ENCODE results near the gene ERN1.

ERN1 gene

DNA sequence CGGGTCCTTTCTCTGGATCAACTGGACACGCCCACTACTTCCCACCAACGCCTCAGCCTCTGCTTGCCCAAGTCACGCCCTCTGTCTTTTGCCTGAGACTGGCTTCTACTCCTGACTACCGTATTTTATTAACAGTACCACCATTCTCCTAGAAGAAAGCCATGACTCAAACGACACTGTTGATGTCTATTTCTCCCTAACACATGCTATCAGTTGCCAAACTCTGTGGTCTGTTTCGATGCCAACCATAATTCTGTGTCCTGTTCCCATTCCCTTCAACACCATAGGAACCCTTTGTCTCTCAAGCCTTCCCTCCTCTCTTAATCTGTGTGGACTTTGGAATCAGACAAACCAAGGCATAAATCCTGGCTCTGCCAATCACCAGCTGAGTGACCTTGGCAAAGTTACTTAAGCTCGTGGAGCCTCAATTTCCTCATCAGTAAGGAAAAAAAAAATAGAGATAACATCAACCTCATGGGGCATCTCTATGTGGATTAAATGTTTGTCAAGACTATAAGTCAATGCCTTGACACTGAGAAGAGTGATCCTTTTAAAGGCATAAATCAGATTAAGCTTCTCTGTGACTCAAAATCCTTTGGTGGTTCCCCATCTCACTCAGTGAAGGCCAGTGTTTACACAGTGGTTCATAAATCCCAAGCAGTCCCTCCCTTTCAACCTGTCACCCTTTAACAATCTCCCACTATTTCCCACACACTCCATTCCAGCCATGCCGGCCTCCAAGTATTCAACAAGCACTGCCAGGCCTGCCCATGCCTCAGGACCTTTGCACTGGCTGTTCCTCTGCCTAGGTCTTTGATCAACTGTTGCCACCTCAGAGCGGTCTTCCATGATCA is 45.6 kb downstream of the ERN1 start:
- DNase-seq (ENCODE audit: low spot score): peak; percentile 48

DNA sequence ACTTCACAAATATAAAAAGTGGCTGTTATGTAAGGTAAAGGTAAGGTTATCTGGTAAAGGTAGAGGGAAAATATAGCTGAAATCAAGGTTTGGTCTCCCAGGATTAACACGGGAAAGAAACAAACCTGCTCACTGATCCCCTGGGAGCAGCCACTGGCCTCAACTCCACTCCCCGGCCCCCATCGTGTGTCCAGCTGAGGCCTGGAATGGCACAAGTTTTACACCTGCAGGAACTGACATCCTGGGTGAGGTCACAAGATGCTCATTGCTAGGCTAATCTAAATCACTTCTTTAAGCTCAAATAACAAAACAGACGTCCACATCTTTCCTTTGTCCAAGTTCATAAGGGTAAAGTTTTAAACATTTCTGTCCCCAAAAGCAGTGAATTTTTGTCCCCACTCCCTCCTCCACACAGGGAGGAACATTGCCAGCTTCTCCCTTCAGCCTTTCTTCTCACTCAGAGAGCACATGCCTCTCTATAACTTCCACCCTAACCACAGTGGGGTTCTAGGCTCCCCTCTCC is 46.3 kb downstream of the ERN1 start:
- DNase-seq (ENCODE audit: low spot score): no peak

DNA sequence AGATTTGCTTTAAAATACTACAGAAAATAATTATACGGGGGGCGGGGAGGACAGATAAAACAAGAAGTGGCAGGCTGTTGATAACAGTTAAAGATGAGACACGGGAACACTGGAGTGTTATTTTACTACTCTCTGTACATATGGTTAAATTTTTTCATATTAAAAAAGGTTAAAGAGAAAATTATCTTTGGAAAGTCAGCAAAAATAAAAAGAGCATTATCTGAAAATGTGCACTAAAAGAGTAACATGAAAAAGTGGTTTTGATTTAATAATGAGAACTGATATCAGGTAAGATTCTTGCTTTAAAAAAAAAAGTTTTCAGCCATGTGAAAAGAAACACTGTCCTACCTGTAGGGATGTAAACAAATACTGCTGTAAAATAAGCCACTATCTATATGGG is 46.9 kb downstream of the ERN1 start:
- no peak for DNase-seq (ENCODE audit: low spot score)

DNA sequence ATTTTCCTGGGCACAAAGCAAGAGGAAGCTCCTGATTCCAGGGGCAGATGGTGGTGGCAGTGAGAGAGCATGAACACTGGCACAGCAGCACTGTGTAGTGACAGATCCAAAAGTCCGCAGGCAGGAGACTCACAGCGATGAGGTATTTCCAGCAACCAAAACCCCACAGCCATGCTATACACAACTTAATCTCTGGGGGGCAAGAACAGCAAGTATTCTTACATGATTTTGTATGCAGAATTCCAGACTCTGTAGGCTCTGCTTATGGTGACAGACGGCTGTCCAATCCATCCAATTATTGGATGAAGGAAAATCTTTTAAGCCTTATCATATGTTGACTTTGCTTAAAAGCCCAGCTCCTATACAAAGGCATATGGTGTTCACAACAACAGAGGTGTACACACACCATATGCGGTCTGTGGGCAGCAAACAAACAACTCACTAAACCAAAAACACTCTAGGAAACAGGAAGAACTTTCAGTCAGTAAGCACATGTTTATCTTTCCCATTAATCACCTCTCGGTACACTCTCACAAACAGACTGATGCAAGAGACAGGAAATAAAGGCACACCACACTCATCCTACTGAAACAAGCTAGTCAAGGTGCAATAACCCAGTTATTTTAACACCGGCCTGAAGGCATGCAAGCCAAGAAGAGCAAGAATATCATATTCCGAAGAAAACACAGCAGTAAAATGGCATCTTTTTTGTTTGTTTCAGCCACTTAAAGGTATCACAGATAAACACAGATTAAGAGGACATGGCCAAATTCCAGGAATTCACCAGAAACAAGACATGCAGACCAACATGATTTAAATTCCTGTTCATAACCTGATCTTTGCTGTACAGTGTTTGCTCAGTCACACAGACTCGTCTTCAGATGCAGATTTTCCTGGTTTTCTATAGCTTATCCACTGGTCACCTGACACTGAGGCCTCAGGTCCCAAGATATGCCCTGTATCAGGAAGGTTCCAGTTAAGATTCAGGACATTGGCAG is 47.8 kb downstream of the ERN1 start:
- DNase-seq (ENCODE audit: low spot score): peak; percentile 37

DNA sequence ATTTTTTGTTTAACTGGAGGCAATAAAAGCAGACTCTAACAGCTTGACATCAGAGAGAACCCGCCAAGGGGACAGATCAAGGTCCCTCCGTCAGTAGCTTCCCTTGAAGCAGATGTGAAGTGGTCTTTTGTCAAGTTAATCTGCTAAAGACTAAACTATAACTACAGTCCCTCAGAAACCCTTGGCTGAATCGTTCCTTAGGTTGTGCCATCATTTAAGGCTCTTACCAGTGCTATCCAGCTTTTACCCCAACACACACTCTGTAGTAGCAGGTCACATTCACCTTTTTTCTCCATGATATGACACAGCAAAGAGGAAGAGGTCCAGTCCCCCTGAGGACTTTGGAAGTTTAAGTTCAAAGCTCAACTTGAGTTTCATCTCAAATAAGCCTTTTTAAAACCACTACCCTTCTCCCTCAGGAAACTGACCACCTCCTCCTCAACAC is 49.7 kb downstream of the ERN1 start:
- no peak for DNase-seq (ENCODE audit: low spot score)

DNA sequence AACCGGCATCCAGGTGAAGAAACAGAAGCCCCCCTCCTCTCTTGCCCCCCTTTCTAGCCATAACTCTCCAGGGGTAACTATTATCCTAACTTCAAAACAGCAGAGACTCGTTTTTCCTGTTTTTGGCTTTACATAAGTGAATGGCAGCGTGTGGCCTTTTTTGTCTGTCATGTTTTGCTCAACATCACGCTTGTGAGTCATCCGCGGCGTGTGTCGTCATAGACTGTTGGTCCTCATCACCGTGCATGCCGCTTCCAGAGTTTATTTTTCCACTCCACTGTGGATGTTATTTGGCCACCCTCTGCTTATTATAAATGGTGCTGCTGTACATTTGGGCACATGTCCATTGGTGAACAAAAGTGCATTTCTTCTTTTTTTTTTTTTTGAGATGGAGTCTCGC is 52.6 kb downstream of the ERN1 start:
- DNase-seq (ENCODE audit: low spot score): no peak

DNA sequence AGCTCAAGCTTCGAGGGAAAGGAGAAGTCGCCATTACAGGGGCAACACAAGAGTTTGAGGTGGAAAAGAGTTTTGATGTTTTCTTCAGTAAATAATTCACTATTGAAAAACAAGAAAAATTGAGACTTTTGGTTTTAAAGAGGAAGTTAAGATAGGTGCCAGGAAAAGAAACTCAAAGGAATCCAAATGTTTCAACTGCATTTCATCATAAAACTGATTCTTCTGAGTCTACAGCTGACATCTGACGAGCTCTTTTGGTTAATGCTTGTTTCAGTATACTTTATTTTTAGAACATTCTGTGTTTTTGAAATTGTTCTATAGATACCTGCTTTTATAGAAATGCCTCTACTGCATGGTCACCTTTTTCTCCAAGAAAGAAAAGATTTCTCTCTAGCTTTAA is 54.0 kb downstream of the ERN1 start:
- DNase-seq (ENCODE audit: low spot score): no peak

DNA sequence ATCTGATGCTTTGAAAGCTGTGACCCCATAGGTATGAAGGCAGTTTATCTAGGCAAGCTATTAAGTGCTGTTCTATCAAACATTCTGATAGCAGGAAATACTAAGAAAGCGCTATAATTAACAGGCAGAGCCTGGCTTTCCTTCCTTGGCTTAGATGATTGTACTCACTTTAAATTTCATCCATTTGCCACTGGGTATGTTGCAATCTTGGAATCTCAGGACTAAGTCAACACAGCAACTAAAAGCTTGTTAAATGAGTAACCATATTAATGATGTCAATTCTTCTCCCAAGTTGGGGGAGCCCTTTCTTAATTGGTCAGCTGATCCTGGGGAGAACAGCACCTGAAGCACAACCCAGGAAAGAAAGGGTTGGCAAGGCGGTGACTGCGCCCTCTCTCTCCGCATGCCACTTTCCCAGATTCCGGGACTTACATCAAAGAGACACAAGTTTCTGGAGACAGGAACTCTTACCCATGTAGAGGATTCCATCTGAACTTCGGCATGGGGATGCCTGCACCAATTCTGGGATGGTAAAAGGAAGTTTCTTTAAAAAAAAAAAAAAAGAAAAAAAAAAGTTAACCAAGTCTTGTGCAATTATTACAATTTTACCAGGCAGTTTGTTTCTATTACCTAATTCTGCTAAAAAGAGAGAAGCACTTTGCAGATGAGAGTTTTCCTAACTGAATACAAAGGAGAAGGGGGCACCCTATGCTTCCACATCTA is 55.1 kb downstream of the ERN1 start:
- peak; percentile 62 for DNase-seq (ENCODE audit: low spot score)

DNA sequence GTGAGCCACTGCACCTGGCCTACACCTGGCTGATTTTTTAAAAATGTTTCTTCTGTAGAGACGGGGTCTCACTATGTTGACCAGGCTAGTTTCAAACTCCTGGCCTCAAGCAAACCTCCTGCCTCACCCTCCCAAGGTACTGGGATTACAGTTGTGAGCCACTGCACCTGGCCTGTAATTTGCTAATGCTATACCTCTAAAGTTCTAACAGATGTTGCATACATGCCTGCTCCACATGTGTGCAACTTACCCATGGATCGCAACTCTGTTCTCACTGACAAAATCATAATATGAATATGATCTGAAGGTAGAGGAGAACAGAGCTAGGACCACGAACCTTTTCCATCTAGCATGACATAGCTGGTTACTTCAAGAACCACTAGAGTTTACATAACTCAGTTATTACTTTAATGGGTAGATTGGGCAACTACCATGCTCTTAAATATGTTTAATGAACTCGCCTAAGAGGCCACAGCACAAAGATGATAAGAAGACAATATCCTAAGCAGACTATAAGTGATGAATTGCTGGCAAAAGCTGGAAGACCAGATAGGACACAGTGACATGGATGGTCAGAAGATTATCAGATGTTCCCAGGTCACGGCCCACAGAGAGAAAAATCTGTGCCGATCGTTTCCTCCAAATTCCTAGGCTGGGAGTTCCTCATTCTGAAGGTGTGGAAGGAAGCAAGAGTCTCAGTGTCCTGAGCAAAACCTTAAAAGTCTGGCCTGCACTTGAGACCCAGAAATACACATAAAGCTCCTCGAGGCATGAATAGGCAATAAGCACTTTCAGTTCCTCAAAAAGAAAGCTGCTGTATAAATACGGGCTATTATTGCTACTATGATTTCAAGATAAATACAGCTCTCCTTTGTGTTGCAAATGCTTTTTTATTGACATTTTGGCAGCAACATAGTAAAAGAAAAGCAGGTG is 55.9 kb downstream of the ERN1 start:
- DNase-seq (ENCODE audit: low spot score): no peak

DNA sequence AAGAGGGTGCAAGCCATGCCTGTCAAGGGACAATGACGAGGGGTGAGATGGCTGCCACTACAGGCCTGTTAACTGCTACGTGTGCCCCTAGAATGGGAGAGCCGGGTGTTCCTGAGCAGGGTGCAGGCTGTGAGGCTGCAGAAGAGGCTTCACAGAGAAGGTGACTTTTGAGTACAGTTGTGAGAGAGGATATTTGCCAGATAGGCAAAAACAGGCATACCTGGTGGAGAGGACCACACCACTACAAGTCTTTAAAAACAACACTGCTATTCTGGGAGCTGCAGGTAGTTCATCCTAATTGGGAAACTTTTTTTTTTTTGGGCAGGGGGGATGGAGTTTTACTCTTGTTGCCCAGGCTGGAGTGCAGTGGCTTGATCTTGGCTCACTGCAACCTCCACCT is 58.8 kb downstream of the ERN1 start:
- no peak for DNase-seq (ENCODE audit: low spot score)

DNA sequence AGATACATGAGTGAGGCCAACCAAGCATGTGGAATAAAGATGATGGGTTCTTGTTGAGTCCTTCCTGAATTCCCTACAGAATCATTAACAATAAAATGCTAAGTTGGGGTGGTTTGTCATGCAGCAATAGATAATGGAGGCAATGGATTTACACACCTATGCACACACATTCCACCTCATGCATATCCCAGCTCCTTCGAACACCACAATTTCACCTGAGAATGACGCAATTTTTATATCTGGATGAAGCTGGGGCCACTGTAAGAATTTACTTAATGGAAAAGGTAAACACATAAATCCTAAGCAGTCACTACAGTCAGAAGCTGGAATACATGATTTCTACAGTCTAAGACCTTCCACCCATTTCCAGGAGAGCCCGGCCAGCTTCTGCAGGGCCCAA is 59.7 kb downstream of the ERN1 start:
- DNase-seq (ENCODE audit: low spot score): no peak

DNA sequence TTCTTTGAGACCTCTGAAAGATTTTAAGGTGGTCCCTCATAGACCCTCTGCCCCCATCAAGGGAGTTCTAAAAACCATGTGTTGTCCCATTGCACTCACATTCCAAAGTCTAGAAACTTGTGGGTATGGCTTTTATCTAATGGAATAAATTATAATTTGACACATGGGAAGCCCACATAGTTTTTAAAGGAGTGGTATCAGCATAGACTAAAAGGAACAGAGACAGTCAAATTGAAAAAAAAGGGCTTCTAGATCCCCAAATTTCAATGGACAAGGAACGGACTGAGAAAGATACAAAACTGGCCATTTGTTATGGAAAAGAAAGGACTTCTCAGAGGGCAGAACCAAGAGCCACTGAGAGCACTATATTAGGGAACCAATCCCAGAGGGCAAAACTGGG is 60.8 kb downstream of the ERN1 start:
- no peak for DNase-seq (ENCODE audit: low spot score)

DNA sequence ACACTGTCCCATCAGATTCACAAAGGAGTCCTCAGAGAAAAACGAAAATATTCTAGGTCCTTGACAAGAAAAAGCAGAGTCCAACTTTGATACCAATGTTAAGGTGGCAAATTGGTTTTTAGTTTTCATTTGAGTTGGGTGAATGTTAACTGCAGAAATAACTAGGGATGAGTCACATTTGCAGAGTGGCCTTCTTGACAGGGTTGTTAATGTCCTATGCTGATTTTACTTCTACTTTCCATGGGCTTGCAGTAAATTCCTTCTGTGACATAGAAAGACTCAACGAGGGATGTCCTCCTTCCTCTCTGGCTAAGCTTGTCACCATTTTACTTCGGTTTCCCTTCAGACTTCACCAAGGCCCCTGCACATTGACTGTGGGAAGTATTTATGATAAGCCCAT is 62.3 kb downstream of the ERN1 start:
- no peak for DNase-seq (ENCODE audit: low spot score)

DNA sequence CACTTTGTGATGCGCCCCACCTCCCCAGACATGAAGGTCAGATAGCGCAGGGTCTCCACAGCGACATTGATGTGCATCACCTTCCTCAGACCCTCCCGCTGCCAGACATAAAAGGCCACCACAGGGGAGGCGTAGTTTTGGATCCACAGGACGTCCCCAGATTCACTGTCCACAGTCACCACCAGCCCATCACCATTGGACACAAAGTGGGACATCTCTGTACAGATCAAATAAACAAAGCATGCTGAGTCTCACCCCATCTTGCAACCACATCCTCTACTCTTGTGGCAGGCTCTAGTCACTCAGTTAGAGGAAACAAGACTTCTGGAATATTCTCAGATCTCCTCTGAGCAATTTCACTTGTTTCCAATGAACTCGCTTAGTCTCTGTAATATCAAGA is 63.2 kb downstream of the ERN1 start:
- no peak for DNase-seq (ENCODE audit: low spot score)

DNA sequence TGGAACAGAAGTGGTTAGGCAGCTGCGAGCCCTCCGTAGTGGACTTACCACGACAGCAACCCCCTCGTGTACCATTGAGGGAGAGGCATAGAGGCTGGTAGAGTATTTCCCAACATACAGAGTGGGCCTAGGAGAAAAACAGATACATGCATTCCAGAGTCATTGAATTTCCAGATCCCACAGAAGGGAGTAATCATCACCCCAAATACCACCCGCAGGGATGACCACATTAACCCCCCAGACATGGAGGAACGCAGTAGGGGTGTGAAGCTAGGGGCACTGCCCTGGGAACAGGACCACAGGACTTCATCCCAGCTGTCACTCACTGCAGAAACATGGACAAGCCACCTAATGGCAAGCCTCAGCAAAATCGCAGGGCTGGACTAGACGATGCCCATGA is 64.8 kb downstream of the ERN1 start:
- no peak for DNase-seq (ENCODE audit: low spot score)

DNA sequence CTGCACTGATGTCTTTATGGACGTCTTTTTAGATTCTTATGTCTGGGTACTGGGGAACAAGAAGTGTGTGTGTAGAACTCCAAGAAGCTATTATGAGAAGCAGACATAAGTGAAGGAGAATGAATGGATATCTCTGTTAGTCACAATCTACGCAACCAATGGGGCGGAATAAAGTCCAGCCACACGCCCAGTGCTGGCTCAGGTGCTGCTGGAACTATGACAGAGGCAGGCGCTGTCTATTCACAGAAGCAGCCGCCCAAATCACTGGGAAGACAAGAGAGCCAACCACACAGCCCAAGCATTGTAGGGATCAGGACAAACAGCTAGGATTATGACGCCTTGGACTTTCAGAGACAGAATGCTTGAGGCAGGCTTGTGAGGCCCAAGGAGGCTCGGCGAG is 65.6 kb downstream of the ERN1 start:
- no peak for DNase-seq (ENCODE audit: low spot score)

DNA sequence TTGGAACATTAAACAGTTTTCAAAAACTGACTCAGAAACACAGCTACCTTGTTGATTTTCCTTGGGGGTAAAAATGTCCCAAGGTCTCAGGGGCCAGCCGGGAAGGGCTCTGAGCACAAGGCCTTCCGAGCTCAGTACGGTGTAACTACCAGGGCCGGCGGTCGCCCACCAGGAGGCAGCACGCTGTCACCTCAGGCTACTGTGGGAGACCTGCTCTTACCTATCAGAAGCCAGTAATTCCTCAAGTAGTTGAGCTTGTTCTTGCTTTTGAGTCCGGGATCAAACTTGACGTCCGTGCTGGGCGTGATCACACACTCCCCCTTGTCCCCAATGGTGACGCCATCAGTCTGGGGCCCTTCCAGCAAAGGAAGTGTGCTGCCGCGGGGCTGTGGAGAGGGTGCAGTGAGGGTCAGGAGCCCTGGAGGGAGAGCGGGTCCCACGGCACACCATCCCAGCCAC is 66.1 kb downstream of the ERN1 start:
- DNase-seq (ENCODE audit: low spot score): peak; percentile 29

DNA sequence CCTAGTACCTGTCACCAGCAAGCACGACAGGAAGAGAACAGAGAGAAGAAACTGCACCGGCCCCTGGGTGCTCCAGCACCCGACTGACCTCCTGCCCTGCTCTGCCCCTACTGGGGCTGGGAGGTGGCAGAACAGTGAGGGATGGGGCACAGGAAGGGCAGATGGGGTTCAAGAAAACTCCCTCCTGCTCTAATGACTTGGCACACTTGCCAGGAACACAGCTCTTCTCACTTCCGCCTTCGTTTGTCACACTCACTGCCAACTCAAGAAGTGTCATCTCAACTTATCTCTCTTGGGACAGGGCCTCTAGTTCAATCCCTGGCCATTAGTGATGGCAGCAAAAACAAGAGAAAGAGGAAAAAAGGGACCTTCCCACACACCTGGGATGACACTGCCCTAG is 66.9 kb downstream of the ERN1 start:
- no peak for DNase-seq (ENCODE audit: low spot score)

DNA sequence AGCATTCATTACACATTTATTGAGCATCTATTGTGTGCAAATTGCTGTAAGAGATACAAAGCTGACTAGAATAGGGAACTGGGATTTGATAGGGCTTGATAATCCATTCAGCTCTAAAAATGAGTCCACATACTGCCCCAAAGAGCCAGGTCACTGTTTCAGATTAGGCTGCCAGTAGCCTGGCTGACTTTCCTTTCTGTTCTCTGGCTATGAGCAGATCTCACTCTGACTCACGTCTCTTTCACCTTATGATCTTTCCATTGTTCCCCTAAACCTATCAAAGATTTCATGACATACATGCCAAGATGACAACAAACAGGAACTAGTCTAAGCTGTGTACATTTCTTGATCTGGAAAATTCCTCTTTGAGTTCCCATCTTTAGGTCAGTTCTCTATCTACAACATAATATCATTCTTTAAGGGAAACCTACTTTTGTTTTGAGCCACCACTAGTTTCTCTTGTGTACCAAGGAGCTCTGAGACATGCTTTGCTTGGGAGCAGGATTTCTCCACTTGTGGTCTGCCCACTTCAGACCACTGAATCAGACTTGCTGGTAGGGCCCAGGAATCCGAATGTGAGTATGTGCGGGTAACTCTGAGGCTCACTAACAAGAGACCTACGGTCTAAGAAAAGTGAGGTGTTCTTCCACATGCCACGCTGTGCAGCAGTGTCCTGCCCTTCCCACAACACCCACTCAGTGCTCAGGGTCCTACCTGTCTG is 68.6 kb downstream of the ERN1 start:
- no peak for DNase-seq (ENCODE audit: low spot score)

DNA sequence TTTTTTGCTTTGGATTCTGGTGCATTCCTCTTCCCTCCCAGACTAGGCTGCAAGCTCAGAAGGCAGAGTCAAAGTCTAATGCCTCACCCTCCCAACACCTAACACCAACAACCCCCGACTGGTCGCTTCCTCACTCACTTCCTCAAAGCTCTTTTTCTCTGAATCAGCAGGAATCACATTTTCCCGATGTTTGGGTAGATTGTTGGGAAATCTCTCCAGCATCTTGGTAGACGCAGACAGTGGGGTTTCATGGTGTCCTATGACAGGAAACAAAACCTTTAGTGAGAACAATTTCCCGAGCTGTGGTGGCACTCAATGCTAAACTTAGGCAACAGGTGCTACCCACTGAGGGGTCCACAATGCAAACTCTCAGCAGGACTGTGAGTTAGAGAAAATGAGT is 69.6 kb downstream of the ERN1 start:
- DNase-seq (ENCODE audit: low spot score): no peak
